DMS153 treated with DMSO at 0.1 percent for 48 hours (cell line): ENCODE data around the gene ACY1.

Experiments used
- DNase-seq: peaks from one replicate; lab custom pipeline; 2025; ENCODE audit not compliant: unreplicated experiment; lab: John Stamatoyannopoulos, UW

The ACY1 gene

DNA sequence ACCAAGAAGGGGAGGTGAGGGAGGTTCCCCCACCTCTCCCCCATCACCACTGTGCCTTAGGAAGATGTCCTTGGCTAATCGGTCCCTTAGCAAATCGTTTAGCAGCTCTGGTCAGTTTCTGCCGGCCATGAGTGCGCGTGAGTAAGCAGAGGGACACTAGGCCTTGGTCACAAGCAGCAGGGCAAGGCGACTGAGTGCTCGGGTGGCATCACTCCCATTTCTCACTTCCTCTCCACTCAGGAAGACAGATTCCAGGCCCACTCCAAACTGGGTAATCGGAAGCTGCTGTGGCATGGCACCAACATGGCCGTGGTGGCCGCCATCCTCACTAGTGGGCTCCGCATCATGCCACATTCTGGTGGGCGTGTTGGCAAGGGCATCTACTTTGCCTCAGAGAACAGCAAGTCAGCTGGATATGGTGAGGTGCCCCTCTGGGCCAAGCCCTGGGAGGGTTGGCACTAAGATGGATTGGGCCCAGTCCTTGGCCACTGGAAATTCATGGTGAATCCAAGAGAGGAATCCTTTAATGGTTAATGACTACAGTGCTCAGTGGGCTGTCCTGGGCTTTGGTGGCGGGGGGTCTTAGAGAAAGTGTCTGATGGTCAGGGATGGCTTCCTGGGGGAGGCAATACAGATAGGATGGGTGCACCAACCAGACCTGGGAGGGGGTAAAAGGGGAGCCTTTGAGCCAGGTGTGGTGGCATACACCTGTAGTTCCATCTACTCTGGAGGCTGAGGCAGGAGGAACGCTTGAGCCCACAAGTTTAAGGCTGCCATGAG lies 37.2 kb upstream of the ACY1 start:
- no peak for DNase-seq

DNA sequence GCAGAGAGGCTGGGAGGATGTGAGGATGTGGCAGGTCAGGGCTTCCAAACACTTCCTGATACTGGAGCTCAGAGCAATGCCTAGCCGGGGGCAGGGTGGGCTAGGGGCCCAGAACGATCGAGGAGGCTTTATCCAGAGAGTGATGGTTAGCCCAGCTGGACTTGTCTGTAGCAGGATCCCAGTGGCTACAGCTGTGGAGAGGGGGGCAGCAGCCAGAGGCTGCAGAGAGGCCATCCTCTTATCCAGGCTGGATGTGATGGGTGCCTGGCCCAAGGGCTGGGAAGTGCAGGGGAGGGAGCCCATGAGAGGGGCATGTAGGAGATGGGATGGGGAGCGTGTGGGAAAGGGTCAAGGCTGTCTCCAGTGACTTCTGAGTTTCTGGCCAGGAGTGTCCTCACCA lies 36.5 kb upstream of the ACY1 start:
- no peak for DNase-seq

DNA sequence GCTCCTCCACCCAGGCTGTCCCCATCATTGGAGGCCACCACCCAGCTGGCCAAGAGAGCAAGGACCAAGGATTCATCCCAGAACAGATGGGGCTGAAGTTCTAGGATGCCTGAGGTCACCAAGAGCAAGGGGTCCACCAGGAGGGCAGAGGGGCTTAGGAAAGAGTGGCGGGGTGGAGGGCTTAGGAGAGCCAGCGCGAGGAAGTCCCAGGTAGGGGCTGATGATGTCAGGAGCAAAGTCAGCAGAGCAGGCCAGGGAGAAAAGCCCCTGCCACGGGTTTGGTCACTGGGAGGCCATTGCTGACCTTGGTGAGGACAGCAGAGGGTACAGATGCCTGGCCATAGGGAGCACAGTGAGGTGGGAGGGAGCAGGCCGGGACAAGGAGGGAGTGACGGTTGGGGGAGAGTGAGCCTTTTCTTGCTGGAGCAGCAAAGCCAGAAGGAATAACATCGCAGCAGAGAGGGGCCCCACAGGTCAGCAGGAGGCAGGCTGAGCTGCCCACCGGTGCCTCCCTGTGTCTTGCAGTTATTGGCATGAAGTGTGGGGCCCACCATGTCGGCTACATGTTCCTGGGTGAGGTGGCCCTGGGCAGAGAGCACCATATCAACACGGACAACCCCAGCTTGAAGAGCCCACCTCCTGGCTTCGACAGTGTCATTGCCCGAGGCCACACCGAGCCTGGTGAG lies 36.0 kb upstream of the ACY1 start:
- no peak for DNase-seq

DNA sequence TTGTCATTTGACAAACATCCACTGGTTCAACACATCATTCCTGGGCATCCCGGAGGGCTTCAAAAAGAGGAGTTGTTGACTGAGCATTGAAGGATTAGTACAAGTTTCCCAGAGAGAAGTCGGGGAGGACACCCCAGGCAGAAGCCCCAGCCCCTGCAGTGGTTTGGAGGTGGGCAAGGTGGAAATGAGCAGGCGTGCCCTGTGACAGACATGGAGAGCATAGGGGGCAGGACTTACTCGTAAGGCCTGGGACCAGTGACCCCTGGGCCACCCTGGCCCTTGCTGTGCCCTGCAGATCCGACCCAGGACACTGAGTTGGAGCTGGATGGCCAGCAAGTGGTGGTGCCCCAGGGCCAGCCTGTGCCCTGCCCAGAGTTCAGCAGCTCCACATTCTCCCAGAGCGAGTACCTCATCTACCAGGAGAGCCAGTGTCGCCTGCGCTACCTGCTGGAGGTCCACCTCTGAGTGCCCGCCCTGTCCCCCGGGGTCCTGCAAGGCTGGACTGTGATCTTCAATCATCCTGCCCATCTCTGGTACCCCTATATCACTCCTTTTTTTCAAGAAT lies 35.2 kb upstream of the ACY1 start:
- no peak for DNase-seq

DNA sequence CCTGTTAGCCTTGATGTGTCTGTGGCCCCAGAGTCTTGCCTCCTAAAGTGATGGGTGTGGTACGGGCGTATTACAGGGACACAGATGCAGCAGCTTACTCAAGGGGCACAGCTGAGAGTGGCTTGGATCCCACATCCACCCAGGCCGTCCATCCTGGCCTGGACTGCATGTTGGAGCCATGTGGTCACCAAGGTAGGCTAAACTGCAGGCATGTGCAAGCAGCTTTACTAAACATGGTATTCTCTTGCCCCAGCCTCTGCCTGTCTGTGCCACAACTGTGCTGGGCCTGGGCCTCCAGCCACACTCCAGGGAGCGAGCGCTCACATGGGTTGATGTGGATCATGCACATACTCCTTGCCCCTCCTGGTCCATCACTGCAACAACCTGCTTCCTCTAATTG lies 34.2 kb upstream of the ACY1 start:
- no peak for DNase-seq

DNA sequence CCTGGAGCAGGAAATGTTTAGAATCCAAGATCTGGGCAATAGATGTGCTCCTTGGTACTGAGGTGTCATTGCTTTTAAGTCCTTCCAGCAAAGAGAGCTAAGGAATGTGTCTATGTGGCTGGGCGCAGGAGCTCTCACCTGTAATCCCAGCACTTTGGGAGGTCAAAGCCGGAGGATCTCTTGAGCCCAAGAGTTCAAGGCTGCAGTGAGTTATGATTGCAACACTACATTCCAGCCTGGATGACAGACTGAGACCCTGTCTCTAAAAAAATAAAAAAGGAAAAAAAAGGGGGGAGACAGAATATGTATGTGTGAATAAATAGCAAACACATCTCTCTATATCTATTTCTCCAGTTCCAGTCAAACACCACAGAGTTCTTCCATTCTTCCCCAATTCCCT lies 32.4 kb upstream of the ACY1 start:
- no peak for DNase-seq

DNA sequence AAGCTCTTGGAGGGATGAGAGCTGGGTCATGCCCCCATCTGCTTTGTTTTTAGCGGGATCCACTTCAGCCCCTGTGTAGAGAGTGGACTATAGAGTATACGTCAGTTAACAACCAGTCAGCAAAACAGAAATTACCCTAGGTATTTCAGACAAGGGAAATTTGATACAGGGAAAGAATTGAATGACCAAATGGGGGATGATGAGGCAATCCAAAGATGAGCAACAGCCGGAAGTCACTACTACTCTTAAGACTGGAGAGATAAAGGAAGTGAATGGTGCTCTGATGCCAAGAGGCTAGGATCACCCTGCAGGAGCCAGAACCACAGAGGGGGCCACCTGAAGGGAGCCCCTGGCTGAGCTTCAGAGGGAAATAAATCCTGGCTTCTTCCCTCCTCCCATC lies 29.9 kb upstream of the ACY1 start:
- peak; percentile 17 for DNase-seq

DNA sequence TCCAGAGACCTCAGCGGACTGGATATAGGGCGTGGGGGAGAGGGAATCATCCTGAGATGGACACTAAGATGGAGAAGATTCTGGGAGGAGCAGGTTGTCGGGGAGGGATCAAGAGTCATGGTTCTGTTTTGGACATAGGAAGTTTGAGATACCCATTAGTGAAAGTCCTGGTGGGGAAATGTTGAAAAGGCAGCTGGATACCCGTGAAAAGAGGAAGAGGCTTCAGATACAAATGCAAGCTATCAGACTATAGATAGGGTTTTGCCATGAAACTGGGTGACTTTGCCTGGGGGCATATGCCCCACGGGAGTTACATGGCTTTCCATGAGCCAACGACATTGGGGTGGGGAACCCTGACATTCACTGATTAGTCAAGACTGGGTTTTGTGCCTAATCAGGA lies 29.2 kb upstream of the ACY1 start:
- DNase-seq: no peak

DNA sequence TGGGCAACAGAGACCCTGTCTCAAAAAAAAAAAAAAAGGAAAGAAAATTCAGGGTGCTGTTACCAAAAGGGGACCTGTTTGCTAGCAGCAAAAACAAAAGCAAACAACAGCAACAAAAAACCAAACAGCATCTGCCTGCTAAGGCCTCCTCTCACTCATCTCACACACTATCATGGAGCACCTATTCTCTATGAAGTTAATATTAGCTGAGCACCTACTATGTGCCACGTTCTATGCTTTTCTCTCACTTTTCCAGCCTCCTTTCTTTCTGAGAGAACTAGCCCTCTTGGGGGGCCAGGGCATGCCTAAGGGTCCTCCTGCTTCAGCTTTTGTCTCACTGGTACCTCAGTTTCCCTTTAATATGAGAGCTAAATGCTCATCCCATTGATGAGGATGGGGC lies 28.6 kb upstream of the ACY1 start:
- DNase-seq: no peak

DNA sequence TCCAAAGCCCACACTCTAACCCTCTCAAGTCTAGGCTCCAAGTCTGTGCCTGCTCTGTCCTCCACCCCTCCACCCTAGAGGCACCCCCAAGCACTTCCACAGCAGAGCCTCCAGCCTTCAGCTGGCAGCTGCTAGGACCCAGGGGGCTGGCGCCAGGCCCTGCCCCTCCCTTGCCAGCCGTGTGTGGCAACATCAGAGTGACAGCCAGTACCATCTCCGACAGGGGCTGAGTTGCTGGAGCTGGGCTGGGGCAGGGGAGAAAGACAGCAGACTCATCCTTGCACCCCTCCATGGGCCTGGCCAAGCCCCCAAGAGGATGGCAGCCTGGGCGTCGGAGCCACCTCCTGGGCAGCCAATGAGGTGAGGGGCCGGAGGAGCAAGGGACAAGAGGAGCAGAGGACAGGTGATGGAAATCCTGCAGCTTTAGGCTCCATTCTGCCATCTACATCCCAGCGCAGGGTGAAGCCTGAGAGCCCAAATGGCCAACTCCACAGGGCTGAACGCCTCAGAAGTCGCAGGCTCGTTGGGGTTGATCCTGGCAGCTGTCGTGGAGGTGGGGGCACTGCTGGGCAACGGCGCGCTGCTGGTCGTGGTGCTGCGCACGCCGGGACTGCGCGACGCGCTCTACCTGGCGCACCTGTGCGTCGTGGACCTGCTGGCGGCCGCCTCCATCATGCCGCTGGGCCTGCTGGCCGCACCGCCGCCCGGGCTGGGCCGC lies 28.0 kb upstream of the ACY1 start, which contains the start of gene GPR62:
TSS of gene GPR62 (plus strand) at position 207 of the 718 bp plus-strand sequence. CDS start at position 479, 272 bp downstream.
- no peak for DNase-seq

DNA sequence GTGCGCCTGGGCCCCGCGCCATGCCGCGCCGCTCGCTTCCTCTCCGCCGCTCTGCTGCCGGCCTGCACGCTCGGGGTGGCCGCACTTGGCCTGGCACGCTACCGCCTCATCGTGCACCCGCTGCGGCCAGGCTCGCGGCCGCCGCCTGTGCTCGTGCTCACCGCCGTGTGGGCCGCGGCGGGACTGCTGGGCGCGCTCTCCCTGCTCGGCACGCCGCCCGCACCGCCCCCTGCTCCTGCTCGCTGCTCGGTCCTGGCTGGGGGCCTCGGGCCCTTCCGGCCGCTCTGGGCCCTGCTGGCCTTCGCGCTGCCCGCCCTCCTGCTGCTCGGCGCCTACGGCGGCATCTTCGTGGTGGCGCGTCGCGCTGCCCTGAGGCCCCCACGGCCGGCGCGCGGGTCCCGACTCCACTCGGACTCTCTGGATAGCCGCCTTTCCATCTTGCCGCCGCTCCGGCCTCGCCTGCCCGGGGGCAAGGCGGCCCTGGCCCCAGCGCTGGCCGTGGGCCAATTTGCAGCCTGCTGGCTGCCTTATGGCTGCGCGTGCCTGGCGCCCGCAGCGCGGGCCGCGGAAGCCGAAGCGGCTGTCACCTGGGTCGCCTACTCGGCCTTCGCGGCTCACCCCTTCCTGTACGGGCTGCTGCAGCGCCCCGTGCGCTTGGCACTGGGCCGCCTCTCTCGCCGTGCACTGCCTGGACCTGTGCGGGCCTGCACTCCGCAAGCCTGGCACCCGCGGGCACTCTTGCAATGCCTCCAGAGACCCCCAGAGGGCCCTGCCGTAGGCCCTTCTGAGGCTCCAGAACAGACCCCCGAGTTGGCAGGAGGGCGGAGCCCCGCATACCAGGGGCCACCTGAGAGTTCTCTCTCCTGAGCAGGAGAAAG lies 27.2 kb upstream of the ACY1 start:
- no peak for DNase-seq

DNA sequence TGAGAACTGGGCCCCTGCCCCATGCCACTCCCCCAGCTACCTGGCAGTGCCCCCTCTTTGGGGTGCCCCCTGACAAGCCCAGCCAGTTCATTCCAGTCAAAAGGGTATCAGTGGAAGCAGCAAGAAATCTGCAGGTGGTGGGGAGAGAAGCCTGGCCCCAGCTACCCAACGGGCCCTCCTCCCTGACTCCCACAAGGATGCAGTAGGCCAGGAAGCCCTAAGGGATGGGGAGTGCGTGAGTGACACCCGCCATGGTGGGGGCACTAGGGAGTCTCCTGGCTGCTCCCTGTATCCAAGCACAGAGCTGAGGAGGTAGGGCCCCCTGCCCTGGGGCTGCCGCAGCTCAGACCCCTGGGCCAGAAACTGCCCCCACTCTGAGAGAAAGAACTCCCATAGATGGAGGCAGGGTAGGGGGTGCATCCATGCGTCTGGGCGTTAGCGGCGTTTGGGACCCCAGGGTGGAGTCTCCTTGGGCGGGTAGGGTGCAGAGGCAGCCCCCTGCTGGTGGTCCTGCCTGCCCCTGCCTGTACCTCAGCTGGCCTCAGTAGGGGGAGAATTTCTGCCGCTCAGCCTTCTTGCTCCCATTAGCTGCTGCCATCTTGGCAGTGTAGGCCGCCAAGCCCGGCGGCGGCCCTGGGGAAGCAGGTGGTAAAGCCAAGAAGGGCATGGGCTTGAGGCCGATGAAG lies 25.7 kb upstream of the ACY1 start:
- no peak for DNase-seq

DNA sequence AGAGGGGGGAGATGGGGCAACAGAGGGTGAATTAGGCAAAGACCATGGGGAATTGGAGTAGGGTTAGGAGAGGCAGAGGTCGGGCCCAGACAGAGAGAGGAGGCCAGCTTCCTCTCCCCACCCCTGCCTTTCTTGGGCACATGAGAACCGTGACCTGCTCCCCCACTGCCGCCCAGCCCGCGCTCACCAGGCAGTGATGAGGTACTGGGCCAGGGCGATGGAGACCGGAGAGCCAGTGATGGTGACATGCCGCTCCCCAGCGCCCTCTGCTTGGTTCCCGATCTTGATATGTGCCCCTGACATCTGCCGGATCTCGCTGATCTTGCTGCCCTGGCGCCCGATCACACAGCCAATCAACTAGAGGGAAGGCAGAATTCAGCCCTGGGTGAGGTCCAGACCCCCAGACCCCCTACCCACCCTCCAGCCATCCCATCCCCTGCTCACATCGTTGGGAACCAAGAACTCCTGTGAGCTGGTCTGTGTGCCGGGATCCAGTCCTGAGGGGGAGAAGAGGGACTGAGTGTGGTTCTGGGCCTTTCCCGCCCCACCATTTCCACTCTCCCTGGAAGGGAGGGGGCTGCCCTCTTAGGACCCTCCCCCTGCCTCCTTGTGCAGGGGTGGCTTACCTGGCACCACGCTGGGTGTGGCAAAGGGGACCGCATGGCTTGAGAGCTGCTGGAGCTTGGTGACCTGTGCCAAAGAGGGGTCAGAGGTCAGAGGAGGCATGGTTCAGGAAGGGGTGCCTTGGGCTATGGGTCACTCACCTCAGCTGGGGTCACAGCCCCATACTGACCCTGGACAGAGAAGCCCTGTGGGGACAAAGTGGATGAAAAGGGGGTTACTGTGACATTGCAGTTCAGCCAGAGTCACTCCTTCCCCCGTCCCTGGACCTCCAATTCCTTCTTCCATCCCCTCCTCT lies 24.5 kb upstream of the ACY1 start:
- DNase-seq: no peak

DNA sequence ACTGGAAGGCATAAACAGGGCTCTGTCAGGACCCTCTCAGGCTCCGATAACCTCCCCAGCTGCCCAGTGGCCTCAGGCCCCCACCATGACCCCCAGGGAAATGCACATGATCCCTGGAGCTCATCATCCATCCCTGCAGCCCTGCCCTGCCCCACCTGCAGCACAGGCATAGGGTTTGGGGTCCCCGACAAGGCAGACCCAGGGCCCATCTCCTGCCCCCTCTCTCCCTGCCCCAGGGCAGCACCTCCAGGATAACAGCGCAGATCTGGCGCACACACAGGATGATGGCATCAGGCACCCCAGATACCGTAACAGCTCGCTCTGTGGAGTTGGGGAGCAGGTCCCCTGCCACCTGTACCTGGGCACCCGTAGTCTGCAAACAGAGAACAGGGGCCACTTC lies 23.7 kb upstream of the ACY1 start:
- DNase-seq: no peak

DNA sequence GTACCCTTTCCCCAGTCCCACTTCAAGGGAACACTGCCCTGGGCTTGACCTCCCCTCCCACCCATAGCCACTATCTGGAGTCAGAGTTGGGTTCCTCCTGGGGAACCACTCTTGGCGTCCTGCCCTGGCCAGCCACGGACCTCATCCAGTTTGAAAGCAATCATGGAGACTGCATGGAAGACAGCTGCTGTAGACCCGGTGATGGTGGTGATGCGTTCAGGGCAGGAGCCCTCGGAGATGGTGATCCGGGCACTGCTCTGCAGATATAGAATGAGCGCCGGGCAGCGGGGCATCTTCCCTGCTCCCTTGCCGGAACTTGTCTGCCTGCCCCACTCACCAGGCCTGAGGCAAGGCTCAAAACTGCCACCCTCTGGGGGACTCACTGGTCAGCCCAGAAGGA lies 22.9 kb upstream of the ACY1 start:
- no peak for DNase-seq

DNA sequence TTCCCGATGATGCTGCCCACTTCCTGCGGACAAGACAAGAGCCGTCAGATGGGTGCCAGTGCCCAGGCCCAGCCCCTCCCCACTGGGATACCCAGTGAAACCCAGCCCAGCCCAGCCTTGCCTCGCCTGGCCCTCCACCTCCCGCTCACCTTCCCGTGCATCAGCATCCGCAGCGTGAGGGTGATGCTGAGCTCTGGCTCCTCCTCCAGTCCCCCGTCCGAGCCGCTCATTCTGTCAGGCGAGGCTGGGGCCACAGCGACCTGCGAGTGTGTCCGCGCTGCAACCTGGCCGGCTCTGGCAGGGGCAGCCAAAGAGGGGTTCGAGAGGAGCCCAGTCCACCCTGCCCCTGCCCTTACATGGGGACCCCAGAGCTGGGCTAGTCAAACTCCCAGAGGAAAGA lies 22.3 kb upstream of the ACY1 start:
- no peak for DNase-seq

DNA sequence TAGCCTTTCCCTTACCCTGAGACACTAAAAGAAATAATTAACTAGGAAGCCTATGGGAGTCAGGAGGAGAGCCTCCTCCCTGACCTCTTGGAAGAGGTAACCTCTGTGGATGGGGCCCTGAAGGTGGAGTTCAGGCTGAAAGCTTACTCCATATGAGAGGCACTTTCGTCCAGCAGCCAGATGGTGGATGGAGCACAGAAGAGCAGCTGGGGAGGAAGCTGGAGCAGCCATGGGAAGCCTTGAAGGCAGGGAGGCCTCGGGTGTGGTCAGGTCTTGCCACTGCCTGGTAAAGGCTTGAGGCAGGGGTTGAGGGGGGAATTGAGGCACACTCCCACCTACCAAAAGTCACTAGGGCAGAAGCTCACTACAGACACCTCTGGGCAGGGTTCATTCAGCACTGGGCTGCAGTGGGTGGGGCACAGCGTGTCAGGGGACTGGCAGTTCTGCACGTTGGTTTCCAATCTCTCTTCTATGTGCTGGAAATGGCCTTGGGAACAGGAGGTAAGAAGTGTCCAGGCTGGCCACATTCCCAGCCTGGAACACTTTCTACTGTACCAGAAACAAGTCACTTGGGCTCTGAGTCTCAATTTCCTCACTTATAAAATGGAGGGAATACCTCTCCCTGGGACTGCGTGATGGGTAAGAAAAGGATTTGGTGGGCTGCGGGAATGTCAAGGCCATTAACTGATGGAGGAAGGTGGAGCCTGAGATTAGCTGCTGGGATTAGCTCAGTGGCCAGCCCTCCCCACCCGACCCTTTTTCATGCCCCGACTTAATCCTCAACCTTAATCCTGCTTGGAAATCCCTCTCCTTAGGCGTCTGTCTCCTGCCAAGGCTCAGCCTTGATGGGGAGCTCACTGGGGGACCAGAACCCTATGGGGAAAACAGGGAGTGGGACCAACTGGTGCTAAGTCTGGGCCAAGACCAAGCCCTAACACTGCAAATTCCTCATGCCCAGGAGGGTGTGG lies 21.4 kb upstream of the ACY1 start:
- no peak for DNase-seq
